AG09309 (cell line): ENCODE data around the gene FGF22.

Experiments
- DNase-seq: peaks from one replicate; pipeline ENCODE4 v3.0.0-alpha.2; 2010; ENCODE audit warnings: low read depth
- H3K4me3 ChIP-seq: 2 replicates; pipeline ENCODE4 v1.5.1; 2011; ENCODE audit warnings: mild to moderate bottlenecking, low read depth, low read length, moderate library complexity; ENCODE audit not compliant: control insufficient read depth
- TF ChIP-seq, protein P1 (sequence below): IDR thresholded peaks from 2 replicates; pipeline ENCODE4 v1.5.1; 2011; ENCODE audit warnings: mild to moderate bottlenecking, low read depth, low read length, inconsistent platforms; ENCODE audit not compliant: insufficient read depth, control insufficient read depth; ENCODE audit errors: missing control alignments

FGF22 gene

DNA sequence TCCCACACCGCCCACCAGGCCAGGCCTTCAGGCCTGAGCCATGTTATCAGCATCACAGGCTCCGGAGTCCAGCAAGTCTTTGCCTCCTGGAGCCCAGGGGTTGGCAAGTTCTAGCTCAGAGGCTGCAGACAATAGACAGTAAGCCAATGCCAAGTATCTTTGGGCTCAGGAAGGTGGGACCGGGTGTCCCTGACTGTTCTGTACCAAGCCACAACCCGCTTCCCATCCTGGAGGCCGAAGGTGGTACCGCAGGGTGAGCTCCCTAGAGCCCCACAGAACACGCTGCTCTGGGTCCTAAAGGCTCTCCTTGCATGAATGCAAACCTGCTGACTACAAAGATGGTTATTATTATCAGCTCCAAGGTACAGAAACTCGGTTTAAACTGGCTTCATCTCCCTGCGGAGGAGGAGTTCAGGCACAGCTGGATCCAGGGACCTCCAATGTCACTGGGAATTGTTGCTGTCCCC lies 31.0 kb downstream of the FGF22 start:
- no peak for DNase-seq
- no peak overlapping the region for H3K4me3 ChIP-seq

DNA sequence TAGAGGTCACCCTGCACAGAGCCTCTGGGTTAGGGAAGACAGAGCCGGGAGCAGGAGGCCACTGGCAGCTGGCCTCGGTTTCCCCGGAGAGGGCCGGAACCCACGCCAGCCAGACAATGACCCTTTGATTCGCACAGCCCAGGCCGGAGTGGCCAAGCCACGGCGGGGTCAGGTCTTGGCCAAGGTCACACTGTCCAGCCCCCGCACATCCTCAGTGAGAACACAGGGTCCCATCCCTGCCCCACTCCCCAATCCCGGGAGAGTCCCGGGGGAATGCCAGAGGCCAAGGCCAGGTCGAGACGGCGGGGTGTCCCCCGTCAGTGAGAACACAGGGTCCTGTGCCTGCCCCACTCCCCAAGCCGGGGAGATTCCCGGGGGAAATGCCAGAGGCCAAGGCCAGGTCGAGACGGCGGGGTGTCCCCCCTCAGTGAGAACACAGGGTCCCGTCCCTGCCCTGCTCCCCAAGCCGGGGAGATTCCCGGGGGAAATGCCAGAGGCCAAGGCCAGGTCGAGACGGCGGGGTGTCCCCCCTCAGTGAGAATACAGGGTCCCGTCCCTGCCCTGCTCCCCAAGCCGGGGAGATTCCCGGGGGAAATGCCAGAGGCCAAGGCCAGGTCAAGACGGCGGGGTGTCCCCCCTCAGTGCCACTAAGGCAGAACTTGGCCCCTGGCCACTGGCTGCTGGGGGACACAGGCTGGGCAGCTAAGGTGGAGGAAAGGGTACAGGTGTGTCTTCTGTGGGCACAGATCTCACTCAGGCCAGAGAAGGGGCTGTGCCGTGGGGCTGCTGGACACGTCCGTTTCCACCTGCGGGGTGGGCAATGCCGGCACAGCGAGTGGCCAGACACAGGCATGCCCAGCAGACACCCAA lies 34.8 kb downstream of the FGF22 start:
- TF ChIP-seq, protein P1, sequence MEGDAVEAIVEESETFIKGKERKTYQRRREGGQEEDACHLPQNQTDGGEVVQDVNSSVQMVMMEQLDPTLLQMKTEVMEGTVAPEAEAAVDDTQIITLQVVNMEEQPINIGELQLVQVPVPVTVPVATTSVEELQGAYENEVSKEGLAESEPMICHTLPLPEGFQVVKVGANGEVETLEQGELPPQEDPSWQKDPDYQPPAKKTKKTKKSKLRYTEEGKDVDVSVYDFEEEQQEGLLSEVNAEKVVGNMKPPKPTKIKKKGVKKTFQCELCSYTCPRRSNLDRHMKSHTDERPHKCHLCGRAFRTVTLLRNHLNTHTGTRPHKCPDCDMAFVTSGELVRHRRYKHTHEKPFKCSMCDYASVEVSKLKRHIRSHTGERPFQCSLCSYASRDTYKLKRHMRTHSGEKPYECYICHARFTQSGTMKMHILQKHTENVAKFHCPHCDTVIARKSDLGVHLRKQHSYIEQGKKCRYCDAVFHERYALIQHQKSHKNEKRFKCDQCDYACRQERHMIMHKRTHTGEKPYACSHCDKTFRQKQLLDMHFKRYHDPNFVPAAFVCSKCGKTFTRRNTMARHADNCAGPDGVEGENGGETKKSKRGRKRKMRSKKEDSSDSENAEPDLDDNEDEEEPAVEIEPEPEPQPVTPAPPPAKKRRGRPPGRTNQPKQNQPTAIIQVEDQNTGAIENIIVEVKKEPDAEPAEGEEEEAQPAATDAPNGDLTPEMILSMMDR = no peak
- H3K4me3 ChIP-seq = no peak overlapping the region
- no peak for DNase-seq

More for the DNA sequence above, 31.0 kb downstream of the FGF22 start:
- TF ChIP-seq, protein P1 = no peak

DNA sequence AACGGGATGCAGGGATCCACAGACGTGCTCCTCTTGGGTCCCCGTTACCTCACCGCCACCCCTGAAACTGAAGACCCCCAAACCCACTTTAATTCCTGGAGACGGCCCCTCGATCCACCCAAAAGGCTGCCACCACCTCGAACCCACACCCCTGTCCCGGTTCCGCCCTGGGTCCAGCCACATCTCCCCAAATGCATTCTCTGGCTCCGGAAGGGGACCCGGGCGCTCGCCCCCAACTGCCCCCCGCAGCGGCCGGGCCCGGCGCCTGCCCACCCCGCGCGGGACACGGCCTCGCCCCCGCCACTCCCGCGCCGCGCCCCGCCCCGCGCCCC lies 36.3 kb downstream of the FGF22 start:
- DNase-seq = no peak
- TF ChIP-seq, protein P1 = no peak
- peak overlapping the region; percentile 80 for H3K4me3 ChIP-seq

DNA sequence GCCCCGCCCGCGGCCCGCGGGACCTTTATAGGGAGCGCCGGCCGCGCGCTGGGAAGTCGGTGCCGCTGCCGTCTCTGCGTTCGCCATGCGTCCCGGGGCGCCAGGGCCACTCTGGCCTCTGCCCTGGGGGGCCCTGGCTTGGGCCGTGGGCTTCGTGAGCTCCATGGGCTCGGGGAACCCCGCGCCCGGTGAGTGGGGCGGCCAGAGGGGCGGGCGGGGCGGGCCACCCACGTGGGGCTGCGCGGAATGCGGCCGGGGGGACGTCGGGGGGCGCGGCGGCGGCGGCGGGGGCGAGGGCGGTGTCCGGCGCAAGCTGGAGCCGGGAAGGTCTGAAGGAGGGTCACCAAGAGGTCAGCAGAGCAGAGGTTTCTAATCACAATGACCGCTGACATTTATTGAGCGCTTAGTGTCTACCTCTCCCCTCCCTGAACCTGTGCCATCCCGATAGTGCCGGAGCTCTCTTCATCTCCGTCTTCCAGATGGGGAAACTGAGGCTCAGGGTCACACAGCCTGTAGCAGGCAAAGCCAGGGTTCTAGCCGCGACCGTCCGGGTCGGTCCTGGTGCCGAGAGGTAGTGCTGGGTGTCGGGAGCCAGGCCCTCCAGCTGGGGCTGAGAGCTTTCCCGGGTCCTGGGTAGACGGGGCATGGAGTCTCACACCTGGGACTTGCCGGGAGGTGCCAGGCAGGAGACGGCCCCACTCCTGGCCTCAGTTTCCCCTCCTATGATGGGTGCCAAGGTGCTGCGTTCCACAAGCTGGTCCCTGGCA lies 36.8 kb downstream of the FGF22 start, which contains the start of gene FSTL3:
TSS of gene FSTL3 (plus strand) at position 54 of the 767 bp plus-strand sequence. CDS start at position 86, 32 bp downstream.
- peak within 1 kb of the TSS; percentile 80 for H3K4me3 ChIP-seq
- TF ChIP-seq, protein P1 = no peak
- no peak for DNase-seq

DNA sequence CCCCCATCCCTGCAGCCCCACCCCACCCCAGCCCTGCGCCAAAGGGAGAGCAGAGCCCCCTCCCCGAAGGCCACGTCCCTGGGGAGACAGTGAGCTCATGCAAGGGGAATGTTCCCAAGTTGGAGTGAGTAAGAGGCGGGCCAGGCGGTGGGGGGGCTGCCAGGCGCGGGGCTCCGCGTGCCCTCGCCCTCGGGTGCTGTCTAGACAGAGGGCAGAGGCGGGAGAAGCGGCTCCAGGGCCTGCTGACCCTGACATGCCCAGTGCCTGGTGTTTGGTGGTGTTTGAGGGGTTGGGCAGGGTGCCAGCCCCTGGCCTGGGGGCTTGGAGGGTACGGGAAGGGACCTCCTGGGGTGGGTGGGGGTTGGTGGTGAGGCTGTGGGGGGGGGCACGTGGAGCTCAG lies 37.5 kb downstream of the FGF22 start:
- TF ChIP-seq, protein P1 = no peak
- DNase-seq = peak; percentile 25
- H3K4me3 ChIP-seq = peak overlapping the region; percentile 80

DNA sequence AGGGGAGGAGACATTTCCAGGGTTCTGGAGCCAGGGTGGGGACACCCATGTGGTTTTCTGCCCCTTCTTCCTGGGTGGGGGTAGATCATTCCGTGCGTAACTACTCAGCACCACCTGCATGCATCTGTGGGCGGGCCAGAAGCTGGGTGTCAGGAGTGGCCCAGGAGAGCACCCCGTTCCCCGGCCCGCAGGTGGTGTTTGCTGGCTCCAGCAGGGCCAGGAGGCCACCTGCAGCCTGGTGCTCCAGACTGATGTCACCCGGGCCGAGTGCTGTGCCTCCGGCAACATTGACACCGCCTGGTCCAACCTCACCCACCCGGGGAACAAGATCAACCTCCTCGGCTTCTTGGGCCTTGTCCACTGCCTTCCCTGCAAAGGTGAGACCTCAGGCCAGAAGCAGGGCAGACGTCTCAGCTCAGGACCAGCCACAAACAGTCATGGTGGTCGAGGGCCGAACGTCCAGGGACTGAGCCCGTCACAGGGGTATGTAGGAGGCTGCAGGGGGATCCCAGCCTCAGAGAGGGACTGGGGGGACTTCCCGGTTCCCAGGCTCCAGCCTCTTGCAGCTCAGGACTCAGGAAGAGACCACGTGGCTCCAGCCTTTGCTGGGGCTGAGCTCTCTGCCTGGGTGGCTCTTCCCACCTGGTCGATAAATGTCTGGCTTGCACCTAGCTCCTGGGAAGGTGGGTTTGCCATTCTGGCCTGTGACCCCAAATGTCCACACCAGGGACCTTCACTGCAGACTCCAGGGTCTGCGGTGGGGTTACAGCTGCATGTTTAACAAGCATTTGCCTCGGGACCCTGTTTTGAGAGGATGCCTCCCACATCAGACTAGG lies 38.1 kb downstream of the FGF22 start:
- peak overlapping the region; percentile 80 for H3K4me3 ChIP-seq
- TF ChIP-seq, protein P1 = no peak
- DNase-seq = no peak
